H1 (cell line): ENCODE measurements around the gene TNF. TPM values are rescaled to one million over a fixed set of nuclear protein-coding genes. Genes with fewer than 3 reads are reported as not detected.

Experiments
- CTCF ChIA-PET: fragments of 300-600 bp; sonication (Branson Sonifier 250); formaldehyde crosslinking; loops from one replicate; lab custom pipeline; 2021; ENCODE audit not compliant: partially characterized antibody; lab: Charles Lee
- POLR2A ChIA-PET: fragments of 300-600 bp; sonication (Branson Sonifier 250); formaldehyde crosslinking; loops from one replicate; lab custom pipeline; 2021; ENCODE audit warnings: inconsistent platforms; ENCODE audit not compliant: partially characterized antibody; lab: Charles Lee
- DNase-seq, 2 experiments: peaks; one replicate each; pipeline versions ENCODE4 v3.0.0 to v3.0.0-alpha.2; 2010 to 2022; ENCODE audit warnings: low spot score in 2 of 2, low read depth in 1 of 2, mixed read lengths in 1 of 2
- FAIRE-seq: peaks from 2 replicates; lab custom pipeline; 2011; peaks lifted over from hg19 to GRCh38; lab: Jason Lieb, UNC
- H2AFZ ChIP-seq: 2 replicates; pipeline ENCODE4 v1.8.1; 2012; ENCODE audit warnings: low read length, inconsistent platforms
- H2AK5ac ChIP-seq: 2 replicates; pipeline ENCODE4 v1.6.1; 2013; ENCODE audit warnings: low read depth, low read length
- H2BK120ac ChIP-seq: replicated peaks from 2 replicates; pipeline ENCODE3; 2013; ENCODE audit warnings: low read depth, low read length, inconsistent platforms
- H2BK12ac ChIP-seq: 2 replicates; pipeline ENCODE4 v1.6.1; 2013; ENCODE audit warnings: low read depth, low read length
- H2BK15ac ChIP-seq: 2 replicates; pipeline ENCODE4 v1.6.1; 2013; ENCODE audit warnings: low read length
- H2BK20ac ChIP-seq: 2 replicates; pipeline ENCODE4 v1.6.1; 2013; ENCODE audit warnings: low read length
- H2BK5ac ChIP-seq: 2 replicates; pipeline ENCODE4 v1.6.1; 2013; ENCODE audit warnings: low read depth, low read length
- H3K14ac ChIP-seq: 2 replicates; pipeline ENCODE4 v1.6.1; 2013; ENCODE audit warnings: inconsistent platforms; ENCODE audit not compliant: insufficient read length
- H3K18ac ChIP-seq: 2 replicates; pipeline ENCODE4 v1.6.1; 2013; ENCODE audit warnings: low read length; ENCODE audit errors: extremely low read depth
- H3K23ac ChIP-seq: 2 replicates; pipeline ENCODE4 v1.6.1; 2013; ENCODE audit warnings: inconsistent platforms; ENCODE audit not compliant: insufficient read length
- H3K23me2 ChIP-seq: 2 replicates; pipeline ENCODE4 v1.6.1; 2013; ENCODE audit warnings: low read depth, low read length
- H3K27ac ChIP-seq: 2 replicates; pipeline ENCODE4 v1.6.1; 2011; ENCODE audit warnings: low read depth, low read length, inconsistent platforms
- H3K27me3 ChIP-seq, 4 experiments: replicated peaks in 1 of 4; 1 replicate in 1 of 4; 2 replicates in 3 of 4; pipeline versions ENCODE4 v1.6.1 to v1.8.1; 2011 to 2013; ENCODE audit warnings: low read length in 3 of 4, mild to moderate bottlenecking in 3 of 4, inconsistent platforms in 2 of 4, mixed read lengths in 2 of 4, moderate library complexity in 1 of 4; ENCODE audit not compliant: control insufficient read depth in 3 of 4, insufficient read depth in 3 of 4; ENCODE audit errors: extremely low read depth in 1 of 4
- H3K36me3 ChIP-seq, 4 experiments: 2 replicates each; pipeline versions ENCODE4 v1.6.1 to v1.8.1; 2011 to 2013; ENCODE audit warnings: mild to moderate bottlenecking in 4 of 4, low read length in 3 of 4, moderate library complexity in 2 of 4, control low read depth in 1 of 4, inconsistent platforms in 1 of 4; ENCODE audit not compliant: insufficient read depth in 4 of 4, control insufficient read depth in 2 of 4
- H3K4ac ChIP-seq: replicated peaks from 2 replicates; pipeline ENCODE3; 2013; ENCODE audit warnings: low read length, low read depth, mixed read lengths, inconsistent platforms; ENCODE audit not compliant: insufficient read length
- H3K4me1 ChIP-seq, 4 experiments: replicated peaks in 1 of 4; 1 replicate in 1 of 4; 2 replicates in 3 of 4; pipeline versions ENCODE4 v1.6.1 to v1.8.1; 2011 to 2013; ENCODE audit warnings: low read length in 3 of 4, inconsistent platforms in 2 of 4, mixed read lengths in 1 of 4; ENCODE audit not compliant: insufficient read depth in 4 of 4, control insufficient read depth in 3 of 4
- H3K4me2 ChIP-seq, 2 experiments: 2 replicates each; pipeline versions ENCODE4 v1.6.1 to v1.8.1; 2011 to 2013; ENCODE audit warnings: low read depth in 2 of 2, low read length in 2 of 2, control low read depth in 1 of 2, inconsistent platforms in 1 of 2, mild to moderate bottlenecking in 1 of 2; ENCODE audit not compliant: insufficient read depth in 1 of 2
- H3K4me3 ChIP-seq, 4 experiments: fragments of 200-600, 300-600 bp in 1 of 4; sonication (generic), shearing (Covaris generic), sonication (Bioruptor Twin) in 1 of 4; 2 replicates each; pipeline versions ENCODE4 v1.5.1 to v1.8.1; 2011 to 2016; ENCODE audit warnings: low read length in 4 of 4, low read depth in 3 of 4, control low read depth in 2 of 4, inconsistent platforms in 2 of 4, mild to moderate bottlenecking in 2 of 4, mixed read lengths in 1 of 4, moderate library complexity in 1 of 4; ENCODE audit not compliant: insufficient read depth in 2 of 4; ENCODE audit errors: extremely low read depth in 1 of 4
- H3K56ac ChIP-seq: replicated peaks from 2 replicates; pipeline ENCODE3; 2013; ENCODE audit warnings: low read depth, mild to moderate bottlenecking, mixed read lengths, low read length, inconsistent platforms; ENCODE audit not compliant: insufficient read length
- H3K79me1 ChIP-seq: 2 replicates; pipeline ENCODE4 v1.6.1; 2013; ENCODE audit warnings: low read depth, low read length, control low read depth
- H3K79me2 ChIP-seq, 2 experiments: 2 replicates each; pipeline versions ENCODE4 v1.6.1 to v1.8.1; 2012 to 2013; ENCODE audit warnings: low read length in 2 of 2, mild to moderate bottlenecking in 2 of 2, inconsistent platforms in 1 of 2; ENCODE audit not compliant: insufficient read depth in 2 of 2, control insufficient read depth in 1 of 2
- H3K9ac ChIP-seq, 4 experiments: replicated peaks in 1 of 4; 1 replicate in 1 of 4; 2 replicates in 3 of 4; pipeline versions ENCODE4 v1.6.1 to v1.8.1; 2011 to 2013; ENCODE audit warnings: low read depth in 3 of 4, low read length in 3 of 4, control low read depth in 2 of 4, mild to moderate bottlenecking in 2 of 4, moderate library complexity in 2 of 4, inconsistent platforms in 1 of 4; ENCODE audit errors: extremely low read depth in 1 of 4
- H3K9me3 ChIP-seq, 2 experiments: 2 replicates each; pipeline versions ENCODE4 v1.6.1 to v1.8.1; 2012 to 2013; ENCODE audit warnings: mild to moderate bottlenecking in 2 of 2, moderate library complexity in 2 of 2, control low read depth in 1 of 2, inconsistent platforms in 1 of 2, low read depth in 1 of 2, low read length in 1 of 2, mixed read lengths in 1 of 2; ENCODE audit not compliant: insufficient read depth in 2 of 2
- H4K20me1 ChIP-seq, 2 experiments: replicated peaks in 1 of 2; 2 replicates each; pipeline versions ENCODE3 to v1.8.1; 2011 to 2013; ENCODE audit warnings: inconsistent platforms in 2 of 2, low read length in 2 of 2, mild to moderate bottlenecking in 1 of 2; ENCODE audit not compliant: insufficient read depth in 2 of 2, control insufficient read depth in 1 of 2
- H4K5ac ChIP-seq: 2 replicates; pipeline ENCODE4 v1.6.1; 2013; ENCODE audit warnings: low read length, low read depth, mixed read lengths, inconsistent platforms; ENCODE audit not compliant: insufficient read length
- H4K8ac ChIP-seq: 2 replicates; pipeline ENCODE4 v1.8.0; 2013; ENCODE audit warnings: mild to moderate bottlenecking, moderate library complexity, low read length, inconsistent platforms; ENCODE audit not compliant: insufficient read depth; ENCODE audit errors: extremely low read depth
- H4K91ac ChIP-seq: replicated peaks from 2 replicates; pipeline ENCODE3; 2013; ENCODE audit warnings: low read length, mixed read lengths, inconsistent platforms; ENCODE audit not compliant: insufficient read length
- BACH1 ChIP-seq: IDR thresholded peaks from 2 replicates; pipeline ENCODE4 v1.6.1; 2012; ENCODE audit warnings: low read length, improper control_type of control experiment
- POLR2A ChIP-seq, 2 experiments: IDR thresholded peaks; 1 replicate in 1 of 2; 2 replicates in 1 of 2; pipeline ENCODE4 v1.6.1; 2011; ENCODE audit warnings: low read depth in 2 of 2, low read length in 2 of 2, mild to moderate bottlenecking in 2 of 2; ENCODE audit errors: control extremely low read depth in 1 of 2
- WGBS, 2 experiments: shearing (Covaris generic) in 1 of 2; methylation state at CpG; one replicate each; pipeline versions ENCODE4 v1.1.6 to v1.1.7; 2013 to 2015; ENCODE audit warnings: low lambda C conversion rate in 2 of 2, mixed read lengths in 2 of 2, inconsistent platforms in 1 of 2, low coverage in 1 of 2, missing lambda C conversion rate in 1 of 2; ENCODE audit not compliant: insufficient replicate concordance in 2 of 2, insufficient coverage in 1 of 2, insufficient read length in 1 of 2; ENCODE audit errors: extremely low coverage in 1 of 2, missing lambda C conversion rate in 1 of 2; 5-methylcytosine and 5-hydroxymethylcytosine counted together
- polyA plus RNA-seq, 7 experiments: library from polyadenylated mRNA; depleted of rRNA in 3 of 7; stranded (reverse) in 5 of 7; unstranded in 2 of 7; fragments of >200 nt in 5 of 7; fragments of 200-250 nt in 2 of 7; gene quantifications; 1 replicate in 5 of 7; 2 replicates in 1 of 7; 4 replicates in 1 of 7; pipeline versions ENCODE4 v1.2.1 to v1.2.3, GENCODE V29; 2011 to 2013; ENCODE audit warnings: missing spikeins in 2 of 7, mixed read lengths in 2 of 7
- total RNA-seq: library from RNA; stranded (reverse); fragmentation: NEBNext Ultra II Directional; extraction: Animal tissue kit (Norgen Biotek cat#: 25700); gene quantifications from 2 replicates; pipeline ENCODE4 v1.2.1, GENCODE V29; 2021

The TNF gene
- total and polyA plus RNA-seq, 2 of the 8 experiments (the other 6 are each of a cell fraction or from before 2014, with no cell fraction given) = not detected

GRCh38 chr6:31535538-31536324, 39.6 kb upstream of the TNF start:
- Histone ChIP-seq H2BK12ac (no peak overlapping the region), H3K56ac (no peak overlapping the region), H2AK5ac (no peak overlapping the region), H4K5ac (no peak overlapping the region), H3K4me1 (peaks cover 2 to 13% (median 9%) of the 10 kb centered on the region in 4 experiments; a peak in 5 of 7 replicates), H3K36me3 (peaks cover 76 to 99% (median 93%) of the 10 kb centered on the region in 4 experiments), H3K4me2 (no peak overlapping the region), H3K27ac (no peak overlapping the region), H3K27me3 (no peaks in the 10 kb centered on the region), H3K9me3 (no peaks in the 10 kb centered on the region), H3K18ac (no peak overlapping the region), H3K14ac (no peak overlapping the region), H2BK15ac (no peak overlapping the region), H3K23ac (no peak overlapping the region), H4K20me1 (peaks cover 50 to 53% of the 10 kb centered on the region in 2 experiments), H3K79me2 (peaks cover 26 to 62% of the 10 kb centered on the region in 2 experiments), H4K91ac (no peak overlapping the region), H3K23me2 (peaks cover 5% of the 10 kb centered on the region), H2BK5ac (no peak overlapping the region), H2BK20ac (no peak overlapping the region), H4K8ac (no peak overlapping the region), H3K4me3 (no peak overlapping the region), H2AFZ (no peak overlapping the region), H3K79me1 (peaks cover 10% of the 10 kb centered on the region; the same call in 1 of the 2 replicates), H2BK120ac (no peak overlapping the region), H3K4ac (no peak overlapping the region), H3K9ac (no peak overlapping the region)
- ChIA-PET POLR2A (interaction anchor here (0.7 to 18.4 kb wide), 20 partner anchors 5 to 125 kb away, joined by 3 to 428 read pairs (median 4); partner anchors contain the start of genes APOM, ATP6V1G2, C6orf47 and DDX39B), CTCF (no interaction called here)
- WGBS, 2 experiments = 83% methylated on average over 2 of the region's 2 CpGs; no CpG with 5 or more reads in 1 of the 2 experiments
- peak in 1 of 2 experiments; percentile 59; a peak in 2 of 3 replicates for TF ChIP-seq POLR2A (IDR thresholded peaks at IDR 0.05; ENCODE audit: control extremely low read depth in 1 of 2, low read depth in 2 of 2, low read length in 2 of 2)
- no peak for TF ChIP-seq BACH1
- DNase-seq (no peak), FAIRE-seq (no peak)
